HG03442 (cell line): Measurements from ENCODE around the gene COQ8B.
"Not testable (repeated sequence)": the region's sequence is repeated elsewhere in the genome, so short reads cannot be mapped to it uniquely, and the experiment has no call there.

Experiments
- ATAC-seq: cut with Tn5 transposase; IDR thresholded peaks from one replicate; pipeline ENCODE4 v1.9.1; 2021; ENCODE audit warnings: mild to moderate bottlenecking, moderate library complexity; ENCODE audit not compliant: unreplicated experiment

Gene COQ8B

DNA sequence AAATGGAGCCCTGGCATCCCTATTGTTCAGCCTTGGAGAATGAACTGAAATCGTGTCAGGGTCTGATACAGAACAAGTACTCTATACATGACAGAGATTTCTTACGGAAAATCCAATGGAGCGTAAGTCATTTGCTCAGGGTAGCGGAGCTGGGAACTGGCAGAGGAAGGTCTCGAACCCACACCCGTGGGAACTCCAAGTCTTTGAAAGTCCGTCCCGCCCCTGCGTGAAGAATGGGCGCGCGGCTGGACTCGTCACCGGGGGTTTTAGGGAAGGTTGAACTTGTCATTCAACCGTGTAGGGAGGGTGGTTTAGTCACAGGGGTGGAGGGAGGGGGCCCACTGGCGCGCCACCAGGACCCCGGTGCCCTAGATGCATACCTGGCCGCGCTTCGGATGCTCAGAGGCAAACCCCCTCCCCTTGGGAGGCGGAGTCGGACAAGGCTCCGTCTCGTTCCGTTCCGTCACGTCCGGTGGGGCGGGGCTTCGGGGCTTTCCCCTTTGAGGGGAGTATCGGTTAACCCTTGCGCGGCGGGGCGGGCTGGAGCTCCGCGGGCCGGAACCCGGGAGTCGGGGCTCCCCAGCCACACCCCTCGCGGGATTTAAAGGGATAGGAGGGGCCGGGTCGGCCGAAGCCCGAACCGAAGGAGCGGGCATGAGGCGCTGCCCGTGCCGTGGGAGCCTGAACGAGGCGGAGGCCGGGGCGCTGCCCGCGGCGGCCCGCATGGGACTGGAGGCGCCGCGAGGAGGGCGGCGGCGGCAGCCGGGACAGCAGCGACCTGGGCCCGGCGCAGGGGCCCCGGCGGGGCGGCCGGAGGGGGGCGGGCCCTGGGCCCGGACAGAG, at the start of gene COQ8B, which contains the start of gene ITPKC:
Gene COQ8B, minus strand, starts transcription at position 405 of the 843 bp plus-strand sequence. CDS start 2,254 bp downstream, outside the sequence.
Gene ITPKC, plus strand, starts transcription at position 631 of the 843 bp plus-strand sequence. Its CDS starts 24 bp downstream, at position 655.
- peak; percentile 67 for ATAC-seq

DNA sequence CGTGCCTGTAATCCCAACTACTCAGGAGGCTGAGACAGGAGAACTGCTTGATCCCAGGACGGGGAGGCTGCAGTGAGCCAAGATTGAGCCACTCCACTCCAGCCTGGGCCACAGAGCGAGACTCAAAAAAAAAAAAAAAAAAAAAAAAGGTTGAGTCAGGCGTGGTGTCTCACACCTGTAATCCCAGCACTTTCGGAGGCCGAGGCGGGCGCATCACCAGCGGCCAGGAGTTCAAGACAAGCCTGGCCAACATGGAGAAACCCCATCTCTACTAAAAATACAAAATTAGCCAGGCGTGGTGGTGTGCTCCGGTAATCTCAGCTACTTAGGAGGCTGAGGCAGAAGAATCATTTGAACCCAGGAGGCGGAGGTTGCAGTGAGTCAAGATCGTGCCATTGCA, 49.7 kb upstream of the COQ8B start:
- ATAC-seq, result not testable (repeated sequence)

DNA sequence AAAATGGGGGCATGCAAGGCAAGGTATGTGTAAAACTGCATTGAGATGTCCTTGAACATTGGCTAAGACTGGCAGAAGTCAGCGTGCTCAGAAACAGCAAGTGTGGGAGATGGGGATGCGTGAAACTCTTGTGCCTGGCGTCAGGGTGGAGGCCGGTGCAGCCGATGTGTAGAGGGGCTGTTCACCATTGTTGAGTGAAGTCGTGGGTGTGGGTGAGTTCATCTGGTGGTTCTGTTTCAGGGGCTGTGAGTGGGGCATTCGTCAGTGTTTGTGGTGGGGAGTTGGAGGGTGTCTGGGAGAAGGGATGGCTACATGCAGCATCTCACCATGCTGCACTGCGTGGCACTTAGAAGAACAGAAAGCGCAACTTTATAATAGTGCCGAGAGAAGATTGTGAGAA, 47.3 kb upstream of the COQ8B start:
- ATAC-seq, result no peak

DNA sequence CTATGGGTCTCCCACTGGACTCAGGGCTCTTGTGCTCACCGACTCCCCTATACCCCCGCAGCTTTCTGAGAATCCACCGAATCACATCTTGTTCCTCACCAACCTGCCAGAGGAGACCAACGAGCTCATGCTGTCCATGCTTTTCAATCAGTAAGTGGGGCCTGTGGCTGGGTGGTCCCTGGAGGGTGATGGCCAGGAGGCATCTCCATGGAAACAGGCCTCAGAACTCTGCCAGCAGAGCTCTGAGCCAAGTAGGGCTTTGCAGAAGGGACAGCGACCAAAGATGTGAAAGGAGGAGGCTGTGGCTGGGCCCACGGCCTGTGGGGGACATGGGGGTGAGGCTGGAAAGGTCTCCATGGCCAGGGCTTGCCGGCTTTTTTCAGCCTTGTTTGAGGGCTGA, 46.8 kb upstream of the COQ8B start:
- ATAC-seq, result no peak

DNA sequence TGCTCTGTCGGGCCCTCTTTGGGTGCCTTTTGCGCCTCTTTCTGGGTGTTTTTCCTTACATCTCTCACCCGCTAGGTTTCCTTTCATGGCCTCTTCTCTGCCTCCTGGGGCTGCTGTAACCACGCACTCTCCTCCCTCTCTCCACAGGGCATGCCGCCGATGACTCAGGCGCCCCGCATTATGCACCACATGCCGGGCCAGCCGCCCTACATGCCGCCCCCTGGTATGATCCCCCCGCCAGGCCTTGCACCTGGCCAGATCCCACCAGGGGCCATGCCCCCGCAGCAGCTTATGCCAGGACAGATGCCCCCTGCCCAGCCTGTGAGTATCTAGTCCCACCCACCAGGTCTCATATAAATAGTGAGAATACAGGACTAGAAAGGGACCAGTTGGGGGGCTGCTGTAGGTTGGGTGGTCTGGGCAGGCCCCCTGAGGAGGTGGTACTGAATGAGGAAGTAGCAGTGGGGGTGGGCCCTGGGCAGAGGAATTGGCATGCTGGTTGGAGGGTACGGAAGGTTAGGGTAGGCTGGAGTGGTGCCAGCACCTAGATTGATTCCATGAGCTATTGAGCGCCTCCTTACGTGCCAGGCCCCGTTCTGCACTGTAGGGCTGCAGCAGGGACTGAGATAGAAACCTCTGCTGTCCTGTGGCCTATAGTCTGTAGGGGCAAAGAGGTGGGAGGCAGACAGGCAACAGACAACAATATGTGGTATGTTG, 46.2 kb upstream of the COQ8B start:
- no peak for ATAC-seq

DNA sequence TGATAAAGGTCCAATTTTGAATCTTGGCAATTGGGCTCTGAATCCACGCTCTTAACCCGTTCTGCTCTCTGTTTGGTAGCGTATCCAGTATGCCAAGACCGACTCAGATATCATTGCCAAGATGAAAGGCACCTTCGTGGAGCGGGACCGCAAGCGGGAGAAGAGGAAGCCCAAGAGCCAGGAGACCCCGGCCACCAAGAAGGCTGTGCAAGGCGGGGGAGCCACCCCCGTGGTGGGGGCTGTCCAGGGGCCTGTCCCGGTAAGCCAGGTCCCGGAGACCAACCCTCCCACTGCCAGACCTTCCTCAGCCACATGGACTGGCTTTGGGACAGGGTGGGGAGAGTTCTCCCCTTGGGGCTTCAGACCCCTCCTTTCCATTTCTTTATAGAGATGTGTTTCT, 42.7 kb upstream of the COQ8B start:
- ATAC-seq, result no peak

DNA sequence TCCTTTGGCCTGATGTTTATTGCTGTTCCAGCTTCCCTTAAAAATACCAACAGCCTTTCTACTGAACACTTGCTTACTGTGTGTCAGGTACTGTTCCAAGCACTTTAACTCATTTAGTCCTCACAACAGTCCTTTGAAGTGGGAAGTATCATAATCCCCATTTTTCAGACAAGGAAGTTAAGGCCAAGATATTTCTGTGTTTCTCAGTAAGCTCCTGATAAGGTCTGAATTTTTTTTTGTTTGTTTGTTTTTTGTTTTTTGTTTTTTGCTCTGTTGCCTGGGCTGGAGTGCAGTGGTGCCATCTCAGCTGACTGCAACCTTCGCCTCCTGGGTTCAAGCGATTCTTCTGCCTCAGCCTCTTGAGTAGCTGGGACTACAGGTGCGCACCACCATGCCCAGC, 41.8 kb upstream of the COQ8B start:
- ATAC-seq, result no peak

DNA sequence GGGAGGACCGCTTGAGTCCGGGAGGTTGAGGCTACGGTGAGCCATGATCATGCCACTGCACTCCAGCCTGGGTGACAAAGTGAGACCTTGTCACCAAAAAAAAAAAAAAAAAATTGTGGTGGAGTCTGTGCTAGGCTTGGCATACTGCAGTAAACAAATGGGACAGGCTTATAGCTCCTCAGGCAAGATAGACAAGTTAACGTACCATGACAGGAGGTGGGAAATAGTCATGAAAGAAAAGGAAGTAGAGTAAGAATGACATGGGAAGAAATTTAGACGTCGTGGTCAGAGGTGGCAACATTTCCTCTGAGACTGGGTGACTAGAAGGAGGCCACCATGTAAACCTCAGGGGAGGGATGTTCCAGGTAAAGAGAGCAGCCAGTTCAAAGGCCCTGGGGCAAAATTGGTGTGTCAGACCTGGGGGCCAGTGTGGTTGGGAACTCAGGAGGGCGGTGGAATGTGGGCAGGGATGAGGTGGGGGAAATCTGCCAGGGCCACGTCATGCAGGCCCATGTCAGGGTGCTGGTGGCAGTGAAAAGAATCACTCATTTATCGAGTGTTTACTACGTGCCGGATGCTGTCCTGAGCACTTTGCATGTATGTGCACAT, 39.9 kb upstream of the COQ8B start:
- ATAC-seq, result no peak

DNA sequence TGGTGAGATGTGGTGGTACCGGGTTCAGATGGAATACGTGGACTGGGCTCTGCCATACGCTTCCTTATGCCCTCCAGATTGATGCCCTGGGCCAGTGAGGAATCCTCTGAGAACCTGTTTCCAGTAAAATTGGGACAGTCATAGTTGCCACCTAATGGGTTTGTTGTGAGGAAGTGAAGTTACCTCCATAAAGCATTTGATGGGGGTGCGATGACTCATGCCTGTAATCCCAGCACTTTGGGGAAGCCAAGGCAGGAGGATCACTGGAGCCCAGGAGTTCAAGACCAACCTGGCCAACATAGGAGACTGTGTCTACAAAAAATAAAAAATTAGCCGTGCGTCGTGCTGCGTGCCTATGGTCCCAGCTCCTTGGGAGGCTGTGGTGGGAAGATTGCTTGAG, 39.1 kb upstream of the COQ8B start:
- ATAC-seq, result no peak

DNA sequence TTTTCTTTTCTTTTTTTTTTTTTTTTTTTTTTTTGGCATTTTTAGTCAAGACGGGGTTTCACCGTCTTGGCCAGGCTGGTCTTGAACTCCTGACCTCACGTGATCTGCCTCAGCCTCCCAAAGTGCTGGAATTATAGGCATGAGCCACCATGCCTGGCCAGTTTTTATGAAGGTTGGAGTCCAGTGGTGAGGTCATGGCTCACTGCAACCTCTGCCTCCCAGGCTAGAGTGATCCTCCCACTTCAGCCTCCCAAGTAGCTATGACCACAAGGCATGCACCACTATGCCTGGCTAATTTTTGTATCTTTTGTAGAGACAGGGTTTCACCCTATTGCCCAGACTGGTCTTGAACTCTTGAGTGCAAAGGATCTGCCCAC, 38.5 kb upstream of the COQ8B start:
- no peak for ATAC-seq

DNA sequence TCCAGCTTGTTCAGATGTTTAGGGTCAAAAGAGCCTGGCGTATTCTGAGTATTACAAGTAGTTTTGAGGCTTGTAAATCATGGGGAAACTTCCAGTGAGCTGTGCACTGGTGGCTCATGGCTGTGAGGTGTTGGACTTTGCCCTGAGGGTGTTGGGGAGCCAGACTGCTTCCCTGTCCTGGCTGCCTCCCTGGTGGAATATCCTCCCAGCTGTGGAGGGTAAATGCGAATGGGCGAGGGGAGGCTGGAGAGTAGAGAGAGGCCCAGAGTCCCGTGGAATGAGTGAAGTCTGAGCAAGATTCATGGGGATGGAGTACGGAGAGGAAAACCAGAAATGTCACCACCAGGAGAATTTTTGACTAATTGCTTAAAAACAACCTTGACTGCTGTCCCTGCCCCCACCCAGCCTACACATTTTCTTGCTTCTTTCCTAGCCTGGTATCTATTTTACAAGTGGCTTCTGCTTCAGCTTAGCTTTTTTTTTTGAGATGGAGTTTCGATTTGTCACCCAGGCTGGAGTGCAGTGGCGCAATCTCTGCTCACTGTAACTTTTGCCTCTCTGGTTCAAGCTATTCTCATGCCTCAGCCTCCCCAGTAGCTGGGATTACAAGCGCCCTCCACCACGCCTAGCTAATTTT, 38.0 kb upstream of the COQ8B start:
- ATAC-seq, result no peak

DNA sequence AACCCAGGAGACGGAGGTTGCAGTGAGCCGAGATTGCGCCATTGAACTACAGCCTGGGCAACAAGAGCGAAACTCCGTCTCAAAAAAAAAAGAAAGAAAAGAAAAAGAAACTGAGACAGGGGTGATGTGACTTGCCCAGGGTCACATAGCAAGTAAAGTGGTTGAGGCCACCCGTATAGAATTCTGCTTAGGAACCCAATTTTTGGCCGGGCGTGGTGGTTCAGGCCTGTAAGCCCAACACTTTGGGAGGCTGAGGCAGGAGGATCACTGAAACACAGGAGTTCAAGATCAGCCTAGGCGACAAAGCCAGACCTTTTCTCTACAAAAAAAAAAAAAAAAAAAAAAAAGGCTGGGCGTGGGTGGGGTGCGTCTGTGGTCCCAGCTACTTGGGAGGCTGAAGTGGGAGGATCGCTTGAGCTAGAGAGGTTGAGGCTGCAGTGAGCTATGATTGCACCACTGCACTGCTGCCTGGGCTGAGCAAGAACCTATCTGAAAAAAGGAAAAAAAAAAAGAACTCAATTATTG, 35.6 kb upstream of the COQ8B start:
- no peak for ATAC-seq

DNA sequence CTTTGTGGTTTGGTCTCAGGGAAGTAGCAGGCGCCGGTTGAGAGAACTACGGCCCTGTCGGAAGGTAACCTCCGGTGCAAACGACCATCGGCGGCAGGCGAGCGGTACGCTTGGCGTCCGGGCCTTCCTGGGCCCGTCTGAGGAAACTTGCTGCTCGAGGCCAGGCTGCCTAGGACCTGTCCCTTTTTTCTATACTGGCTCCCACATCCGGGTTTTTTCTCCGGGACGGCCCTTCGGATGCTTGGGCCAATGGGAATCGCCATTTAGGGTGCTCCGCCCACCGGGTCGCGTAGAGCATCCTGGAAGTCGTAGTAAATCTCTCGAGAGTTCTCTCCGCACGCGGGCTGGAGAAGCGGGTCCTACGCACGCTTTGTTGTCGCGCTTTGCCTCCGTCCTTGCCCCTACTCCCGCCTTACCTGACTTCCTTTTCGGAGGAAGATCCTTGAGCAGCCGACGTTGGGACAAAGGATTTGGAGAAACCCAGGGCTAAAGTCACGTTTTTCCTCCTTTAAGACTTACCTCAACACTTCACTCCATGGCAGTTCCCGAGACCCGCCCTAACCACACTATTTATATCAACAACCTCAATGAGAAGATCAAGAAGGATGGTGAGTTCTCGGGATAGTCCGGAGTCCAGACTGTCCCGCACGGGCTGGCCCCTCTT, 34.3 kb upstream of the COQ8B start, which contains the start of gene SNRPA:
Gene SNRPA, plus strand, starts transcription at position 330 of the 664 bp plus-strand sequence. Its CDS starts 206 bp downstream, at position 536.
- peak; percentile 49 for ATAC-seq

DNA sequence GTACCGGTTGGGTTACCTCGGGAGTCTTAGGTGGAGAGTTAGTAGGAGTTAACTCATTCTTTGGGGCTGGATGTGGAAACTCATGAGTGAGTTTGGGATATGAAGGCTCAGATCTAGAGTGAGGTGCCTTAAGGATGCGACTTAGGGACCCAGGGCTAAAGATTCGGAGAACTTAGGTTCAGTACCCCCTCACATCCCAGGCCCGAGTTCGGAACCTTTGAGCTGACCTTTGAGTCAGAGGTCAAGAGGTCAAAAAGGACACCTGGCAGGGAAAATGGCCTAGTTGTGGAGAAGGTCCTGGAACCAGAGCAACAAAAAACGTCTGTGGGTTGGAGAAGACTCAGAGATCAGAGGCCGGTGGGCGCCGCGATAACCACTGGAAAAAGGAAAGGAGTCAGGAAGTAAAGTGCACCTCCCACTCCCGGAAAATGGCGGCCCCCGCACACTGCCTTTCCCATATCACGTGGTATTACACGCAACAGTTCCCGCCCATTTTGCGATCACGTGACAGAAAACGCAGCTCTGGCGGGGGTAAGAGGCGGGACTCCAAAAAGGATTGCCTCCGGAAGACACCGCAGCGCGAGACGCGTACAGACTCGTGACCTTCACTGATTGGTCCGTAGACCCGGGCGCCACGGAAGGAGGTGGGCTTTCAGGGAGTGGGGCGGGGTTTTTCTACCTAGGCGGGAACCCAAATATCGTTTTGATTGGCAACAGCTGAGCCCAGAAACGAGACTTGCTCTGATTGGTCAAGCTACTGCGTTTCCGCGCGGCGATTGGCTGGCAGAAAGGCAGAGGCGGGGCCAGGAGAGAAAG, 33.6 kb upstream of the COQ8B start, which contains the start of gene ACTMAP:
Gene ACTMAP, minus strand, starts transcription at position 420 of the 816 bp plus-strand sequence. CDS start 674 bp downstream, outside the sequence.
- peak; percentile 79 for ATAC-seq

DNA sequence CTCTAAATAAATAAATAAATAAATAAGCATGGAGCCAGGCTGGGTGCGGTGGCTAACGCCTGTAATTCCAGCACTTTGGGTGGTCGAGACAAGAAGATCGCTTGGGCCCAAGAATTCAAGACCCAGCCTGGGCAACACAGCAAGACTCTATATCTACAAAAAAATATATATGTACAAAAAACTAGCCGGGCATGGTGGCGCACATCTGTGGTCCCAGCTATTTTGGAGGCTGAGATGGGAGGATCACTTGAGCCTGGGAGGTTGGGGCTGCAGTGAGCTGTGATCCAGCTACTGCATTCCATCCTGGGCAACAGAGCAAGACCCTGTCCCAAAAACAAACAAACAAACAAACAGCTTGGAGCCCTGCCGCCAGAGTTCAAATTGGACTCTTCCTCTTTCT, 30.9 kb upstream of the COQ8B start:
- ATAC-seq, result no peak

DNA sequence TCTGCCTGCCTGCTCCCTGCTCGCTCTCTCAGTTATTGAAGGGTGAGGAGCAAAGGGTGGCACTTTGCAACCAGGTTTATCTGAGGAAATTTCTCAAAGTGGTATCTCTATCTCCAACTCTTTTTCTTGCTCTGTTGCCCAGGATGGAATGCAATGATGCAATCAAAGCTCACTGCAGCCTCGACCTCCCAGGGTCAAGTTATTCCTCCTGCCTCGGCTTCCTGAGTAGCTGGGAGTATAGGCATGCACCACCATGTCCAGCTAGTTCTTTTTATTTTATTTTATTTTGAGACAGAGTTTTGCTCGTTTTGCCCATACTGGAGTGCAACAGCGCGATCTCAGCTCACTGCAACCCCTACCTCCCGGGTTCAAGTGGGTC, 28.7 kb upstream of the COQ8B start:
- no peak for ATAC-seq

DNA sequence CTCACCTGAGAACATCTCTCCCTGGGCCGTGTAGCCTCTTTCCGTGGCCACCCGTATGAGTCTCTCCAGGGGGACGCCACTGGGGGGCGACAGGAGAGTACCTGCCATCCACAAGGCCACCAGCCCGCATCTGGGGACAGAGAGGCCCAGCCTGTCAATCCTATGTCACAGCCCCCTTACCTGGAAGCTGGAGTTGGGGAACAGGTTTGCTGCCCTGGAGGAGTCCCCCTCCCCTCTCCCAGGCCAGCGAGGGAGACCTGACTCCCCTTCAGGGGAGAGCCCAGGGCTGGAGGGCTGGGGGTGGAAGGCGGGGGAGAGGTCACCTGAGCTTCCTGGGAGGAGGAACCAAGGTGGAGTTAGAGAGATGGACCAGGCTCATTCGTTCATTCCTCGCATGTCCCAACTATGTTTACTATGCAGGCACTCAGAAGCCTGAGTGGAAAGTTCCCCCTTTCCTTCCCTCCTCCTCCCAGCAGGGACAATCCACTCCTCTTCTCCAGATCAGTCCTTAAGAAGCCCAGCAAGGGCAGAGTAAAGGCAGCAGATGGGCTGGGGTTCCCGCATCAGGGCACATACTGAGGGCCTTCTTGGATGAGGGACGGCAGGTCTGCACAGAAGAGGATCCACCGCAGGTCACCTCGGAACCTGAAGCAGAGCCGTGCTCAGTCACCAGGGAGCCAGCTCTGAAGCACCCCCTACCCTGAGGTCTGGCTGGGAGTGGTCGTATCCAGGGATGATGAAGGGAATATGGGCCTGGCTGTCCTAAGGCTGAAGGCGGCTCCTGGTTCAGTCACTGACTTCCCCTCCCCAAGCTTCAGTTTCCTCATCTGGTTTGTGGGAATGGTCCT, 28.1 kb upstream of the COQ8B start:
- no peak for ATAC-seq

DNA sequence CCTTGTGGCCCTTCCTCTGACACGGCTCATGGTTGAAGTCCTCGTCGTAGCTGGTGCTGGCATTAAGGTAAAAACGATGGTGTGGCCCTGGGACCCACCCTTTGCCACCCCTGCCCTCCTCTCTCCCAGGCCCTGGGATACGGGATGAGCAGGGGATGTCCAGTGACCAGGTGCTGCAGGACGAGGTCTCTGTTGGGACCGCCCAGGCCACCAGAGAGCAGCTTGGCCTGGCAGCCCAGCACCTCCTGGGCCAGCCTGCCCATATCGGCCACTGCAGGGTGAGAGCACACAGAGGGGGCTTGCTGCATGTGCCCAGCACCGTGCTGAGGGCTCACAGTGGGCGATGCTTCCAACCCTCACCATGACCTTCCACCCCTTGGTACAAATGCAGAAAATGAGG, 27.2 kb upstream of the COQ8B start:
- no peak for ATAC-seq
